ENCODE results near the gene GOLGA6B.
"Not testable (repeated sequence)": the region's sequence is repeated elsewhere in the genome, so short reads cannot be mapped to it uniquely, and the experiment has no call there.

GRCh38 chr15:72669803-72670202 is 15.3 kb downstream of the GOLGA6B start:
- TF ChIP-seq CTCF (conservative IDR thresholded peaks at IDR 0.05; ENCODE audit: low read depth, low read length); EZH2 (IDR thresholded peaks at IDR 0.05; ENCODE audit: low read length, unreplicated experiment): not testable (repeated sequence)

Measured in PC-3 (cell line).